IMR-90 (cell line): ENCODE results near the gene SURF4.

Experiments
- BHLHE40 ChIP-seq: fragments of 150-350 bp; IDR thresholded peaks from 2 replicates; pipeline ENCODE4 v1.6.1; 2016; ENCODE audit warnings: mild to moderate bottlenecking, low read depth, low read length
- CEBPB ChIP-seq: IDR thresholded peaks from 2 replicates; pipeline ENCODE4 v1.6.1; 2012; ENCODE audit warnings: low read depth, low read length, improper control_type of control experiment
- FOS ChIP-seq: fragments of 150-350 bp; IDR thresholded peaks from 2 replicates; pipeline ENCODE4 v1.6.1; 2016; ENCODE audit warnings: low read depth, low read length
- MAFK ChIP-seq: IDR thresholded peaks from 2 replicates; pipeline ENCODE4 v1.6.1; 2012; ENCODE audit warnings: low read depth, low read length, improper control_type of control experiment
- MAZ ChIP-seq: IDR thresholded peaks from 2 replicates; pipeline ENCODE4 v1.6.1; 2012; ENCODE audit warnings: low read depth, mild to moderate bottlenecking, low read length, improper control_type of control experiment, moderate library complexity, borderline replicate concordance
- POLR2A ChIP-seq: IDR thresholded peaks from 2 replicates; pipeline ENCODE4 v1.6.1; 2012; ENCODE audit warnings: mild to moderate bottlenecking, low read depth, low read length
- RAD21 ChIP-seq: IDR thresholded peaks from 2 replicates; pipeline ENCODE4 v1.6.1; 2012; ENCODE audit warnings: low read length, improper control_type of control experiment
- TF ChIP-seq, protein P1 (sequence below): conservative IDR thresholded peaks from 2 replicates; pipeline ENCODE4 v1.5.1; 2012; ENCODE audit warnings: mild to moderate bottlenecking, low read depth, low read length, improper control_type of control experiment

DNA sequence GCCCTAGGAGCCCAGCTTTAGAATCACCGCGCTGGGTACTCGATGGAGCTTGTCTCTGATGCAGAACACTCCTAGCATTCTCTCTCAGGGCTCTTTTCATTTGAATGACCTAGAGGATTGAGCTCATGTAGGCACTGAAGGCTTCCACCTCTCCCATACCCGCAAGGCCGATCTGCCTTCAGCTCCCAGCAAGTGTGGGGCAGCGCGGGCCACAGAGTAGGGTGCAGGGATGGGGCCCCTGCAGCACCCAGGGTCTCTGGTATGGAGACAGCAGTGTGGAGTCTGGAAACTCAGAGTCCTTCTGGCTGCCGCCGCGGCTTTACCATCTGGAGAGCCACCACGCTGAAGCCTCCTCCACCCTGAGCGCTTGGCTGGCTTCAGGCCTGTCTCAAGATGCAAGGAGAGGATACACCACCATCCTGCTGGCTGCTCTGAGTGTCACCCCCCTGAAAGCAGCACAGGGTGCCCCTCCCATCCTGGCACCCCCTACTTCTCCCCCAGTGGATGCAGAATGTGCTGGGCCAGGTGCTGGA, 13.2 kb upstream of the SURF4 start:
- TF ChIP-seq, protein P1, sequence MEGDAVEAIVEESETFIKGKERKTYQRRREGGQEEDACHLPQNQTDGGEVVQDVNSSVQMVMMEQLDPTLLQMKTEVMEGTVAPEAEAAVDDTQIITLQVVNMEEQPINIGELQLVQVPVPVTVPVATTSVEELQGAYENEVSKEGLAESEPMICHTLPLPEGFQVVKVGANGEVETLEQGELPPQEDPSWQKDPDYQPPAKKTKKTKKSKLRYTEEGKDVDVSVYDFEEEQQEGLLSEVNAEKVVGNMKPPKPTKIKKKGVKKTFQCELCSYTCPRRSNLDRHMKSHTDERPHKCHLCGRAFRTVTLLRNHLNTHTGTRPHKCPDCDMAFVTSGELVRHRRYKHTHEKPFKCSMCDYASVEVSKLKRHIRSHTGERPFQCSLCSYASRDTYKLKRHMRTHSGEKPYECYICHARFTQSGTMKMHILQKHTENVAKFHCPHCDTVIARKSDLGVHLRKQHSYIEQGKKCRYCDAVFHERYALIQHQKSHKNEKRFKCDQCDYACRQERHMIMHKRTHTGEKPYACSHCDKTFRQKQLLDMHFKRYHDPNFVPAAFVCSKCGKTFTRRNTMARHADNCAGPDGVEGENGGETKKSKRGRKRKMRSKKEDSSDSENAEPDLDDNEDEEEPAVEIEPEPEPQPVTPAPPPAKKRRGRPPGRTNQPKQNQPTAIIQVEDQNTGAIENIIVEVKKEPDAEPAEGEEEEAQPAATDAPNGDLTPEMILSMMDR: no peak
- TF ChIP-seq BHLHE40 (no peak), MAFK (no peak), CEBPB (no peak), MAZ (no peak), RAD21 (no peak), POLR2A (no peak), FOS (no peak)
